Astrocyte of the cerebellum (primary cell): Measurements from ENCODE around the gene NADSYN1.

Experiments used
- DNase-seq: peaks from one replicate; pipeline ENCODE4 v3.0.0-alpha.2; 2011; ENCODE audit warnings: low read depth
- H3K4me3 ChIP-seq: 2 replicates; pipeline ENCODE4 v1.5.1; 2011; ENCODE audit warnings: mild to moderate bottlenecking, low read depth, low read length, moderate library complexity
- in situ Hi-C: cut with HindIII; loops from 2 replicates; pipeline ENCODE4 v1.10.0; 2017; ENCODE audit warnings: low sequenced_read_pairs
- TF ChIP-seq, protein P1 (sequence below): IDR thresholded peaks from 2 replicates; pipeline ENCODE4 v1.5.1; 2012; ENCODE audit warnings: low read length, low read depth, moderate library complexity, mild to moderate bottlenecking; ENCODE audit errors: missing control alignments

The NADSYN1 gene

DNA sequence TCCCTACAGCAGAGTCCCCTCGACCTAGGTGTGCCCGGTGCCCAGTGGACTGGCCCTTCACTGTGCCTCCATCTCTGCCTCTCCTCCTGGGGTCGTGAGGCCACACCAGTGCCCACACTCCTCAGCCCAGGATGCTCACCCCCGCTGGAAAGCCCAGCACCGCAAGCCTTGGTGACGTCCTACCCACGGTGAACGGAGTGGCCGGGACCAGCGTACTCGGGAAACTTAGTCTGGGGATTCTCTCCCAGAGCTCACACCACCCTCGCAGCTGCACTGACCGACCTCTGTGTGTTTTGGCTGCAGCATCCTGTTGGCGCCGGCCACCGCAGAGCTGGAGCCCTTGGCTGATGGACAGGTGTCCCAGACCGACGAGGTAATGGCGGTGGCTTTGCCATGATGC is 38.5 kb downstream of the NADSYN1 start:
- no peak for DNase-seq
- TF ChIP-seq, protein P1, sequence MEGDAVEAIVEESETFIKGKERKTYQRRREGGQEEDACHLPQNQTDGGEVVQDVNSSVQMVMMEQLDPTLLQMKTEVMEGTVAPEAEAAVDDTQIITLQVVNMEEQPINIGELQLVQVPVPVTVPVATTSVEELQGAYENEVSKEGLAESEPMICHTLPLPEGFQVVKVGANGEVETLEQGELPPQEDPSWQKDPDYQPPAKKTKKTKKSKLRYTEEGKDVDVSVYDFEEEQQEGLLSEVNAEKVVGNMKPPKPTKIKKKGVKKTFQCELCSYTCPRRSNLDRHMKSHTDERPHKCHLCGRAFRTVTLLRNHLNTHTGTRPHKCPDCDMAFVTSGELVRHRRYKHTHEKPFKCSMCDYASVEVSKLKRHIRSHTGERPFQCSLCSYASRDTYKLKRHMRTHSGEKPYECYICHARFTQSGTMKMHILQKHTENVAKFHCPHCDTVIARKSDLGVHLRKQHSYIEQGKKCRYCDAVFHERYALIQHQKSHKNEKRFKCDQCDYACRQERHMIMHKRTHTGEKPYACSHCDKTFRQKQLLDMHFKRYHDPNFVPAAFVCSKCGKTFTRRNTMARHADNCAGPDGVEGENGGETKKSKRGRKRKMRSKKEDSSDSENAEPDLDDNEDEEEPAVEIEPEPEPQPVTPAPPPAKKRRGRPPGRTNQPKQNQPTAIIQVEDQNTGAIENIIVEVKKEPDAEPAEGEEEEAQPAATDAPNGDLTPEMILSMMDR = no peak
- in situ Hi-C loops = no loop called here
- no peak overlapping the region for H3K4me3 ChIP-seq

DNA sequence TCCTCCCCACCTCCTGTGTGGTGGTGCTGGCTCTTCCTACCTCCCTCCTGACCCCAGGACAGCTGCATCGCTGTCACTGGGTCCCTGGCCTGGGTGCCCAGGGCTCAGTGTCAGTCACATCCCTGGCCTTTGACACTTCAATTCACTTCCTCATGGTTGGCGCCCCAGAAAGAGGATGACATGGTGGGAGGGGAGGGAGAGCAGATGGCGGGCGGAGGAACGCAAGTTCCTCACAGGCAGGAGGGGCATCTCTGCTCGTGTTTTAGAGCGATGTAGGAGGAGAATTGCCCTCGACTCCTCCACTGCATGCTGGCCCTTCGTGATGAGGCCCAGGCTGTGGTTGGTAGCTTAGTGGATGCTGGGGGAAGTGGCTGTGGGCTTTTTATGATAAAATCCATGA is 38.9 kb downstream of the NADSYN1 start:
- TF ChIP-seq, protein P1 = no peak
- in situ Hi-C loops = no loop called here
- H3K4me3 ChIP-seq = no peak overlapping the region
- no peak for DNase-seq

DNA sequence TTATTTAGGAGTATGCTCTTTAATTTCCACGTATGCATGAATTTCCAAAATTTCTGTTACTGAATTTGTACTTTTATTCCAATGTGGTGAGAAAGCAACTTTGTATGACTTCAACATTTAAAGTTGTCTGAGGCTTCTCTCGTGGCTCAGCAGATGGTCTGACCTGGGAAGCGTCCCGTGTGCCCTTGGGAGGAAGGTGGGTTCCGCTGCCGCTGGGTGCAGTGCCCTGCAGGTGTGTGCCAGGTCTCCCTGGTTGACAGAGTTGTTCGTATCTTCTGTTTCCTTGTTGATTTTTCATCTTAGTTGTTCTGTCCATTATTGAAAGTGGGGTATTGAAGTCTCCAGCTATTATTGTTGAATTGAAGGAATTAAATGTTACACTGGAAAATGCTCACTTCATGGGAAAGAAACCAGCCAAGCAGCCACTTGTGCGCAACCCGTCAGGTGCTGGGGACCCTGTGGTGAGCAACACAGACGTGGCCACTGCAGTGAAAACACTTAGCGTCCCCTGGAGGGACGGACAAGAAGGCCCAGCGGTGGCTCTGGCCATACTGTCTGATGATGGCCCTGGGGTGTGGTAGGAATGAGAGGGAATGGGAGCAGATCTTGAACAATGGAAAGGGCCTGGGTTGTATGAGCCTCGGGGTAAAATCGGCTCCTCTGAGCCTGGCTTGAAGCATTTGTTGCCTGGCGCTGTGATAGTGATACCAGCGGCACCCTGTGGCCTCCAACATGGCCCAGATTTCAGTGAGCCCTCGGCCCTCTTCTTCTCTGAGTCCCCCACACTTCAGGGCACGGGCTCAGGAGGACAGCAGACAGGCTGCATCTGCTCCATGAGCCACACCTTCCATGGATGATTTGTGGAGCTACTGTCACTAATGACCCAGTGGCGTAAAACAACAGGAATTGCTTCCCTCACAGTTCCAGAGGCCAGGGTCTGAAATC is 42.6 kb downstream of the NADSYN1 start:
- no peak for DNase-seq
- in situ Hi-C loops = no loop called here
- H3K4me3 ChIP-seq = no peak overlapping the region
- TF ChIP-seq, protein P1 = no peak

DNA sequence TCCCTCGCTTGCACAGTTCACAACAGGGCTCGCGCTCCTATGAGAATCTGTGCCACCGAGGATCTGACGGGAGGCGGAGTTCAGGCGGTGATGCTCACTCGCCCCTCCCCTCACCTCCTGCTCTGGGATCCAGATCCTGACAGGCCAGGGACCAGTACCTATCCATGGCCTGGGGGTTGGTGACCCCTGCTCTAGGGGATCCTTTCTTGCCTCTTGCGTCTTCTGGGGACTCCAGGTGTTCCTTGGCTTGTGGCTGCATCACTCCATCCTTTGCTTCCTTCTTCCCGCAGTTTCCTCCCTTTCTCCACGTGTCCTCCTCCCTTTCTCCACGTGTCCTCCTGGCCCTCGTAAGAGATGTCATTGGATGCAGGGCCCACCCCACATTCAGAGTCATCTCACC is 43.4 kb downstream of the NADSYN1 start:
- TF ChIP-seq, protein P1 = no peak
- H3K4me3 ChIP-seq = no peak overlapping the region
- no peak for DNase-seq
- in situ Hi-C loops = no loop called here

DNA sequence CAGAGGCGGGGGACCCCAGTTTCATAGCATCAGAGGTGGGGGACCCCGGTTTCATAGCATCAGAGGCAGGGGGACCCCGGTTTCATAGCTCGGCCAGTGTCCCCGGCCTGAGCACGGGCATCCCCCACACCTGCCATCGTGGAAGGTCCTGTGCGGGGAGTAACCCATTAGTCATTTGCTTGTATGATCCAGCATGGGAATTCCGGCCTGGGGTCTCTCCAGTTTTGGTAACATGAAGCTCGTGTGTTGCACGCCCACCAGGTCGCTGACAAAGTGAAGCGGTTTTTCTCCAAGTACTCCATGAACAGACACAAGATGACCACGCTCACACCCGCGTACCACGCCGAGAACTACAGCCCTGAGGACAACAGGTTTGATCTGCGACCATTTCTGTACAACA is 45.1 kb downstream of the NADSYN1 start:
- no peak overlapping the region for H3K4me3 ChIP-seq
- DNase-seq = no peak
- in situ Hi-C loops = no loop called here
- TF ChIP-seq, protein P1 = no peak

DNA sequence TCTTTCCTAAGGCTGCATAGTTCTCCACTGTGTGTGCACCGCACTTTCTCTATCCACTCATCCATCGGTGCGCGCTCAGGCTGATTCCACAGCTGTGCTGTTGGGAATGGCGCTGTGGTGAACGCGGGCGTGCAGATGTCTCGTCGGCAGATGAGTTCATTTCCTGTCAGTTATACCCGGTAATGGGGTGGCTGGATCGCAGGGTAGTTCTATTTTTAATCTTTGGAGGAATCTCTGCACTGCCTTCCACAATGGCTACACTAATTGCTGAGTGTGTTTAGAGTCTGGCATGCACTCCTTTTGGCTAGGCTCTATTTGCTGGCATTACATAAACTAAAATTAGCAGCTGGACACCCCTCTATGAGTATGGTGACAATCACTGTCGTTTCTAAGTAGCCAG is 46.1 kb downstream of the NADSYN1 start:
- DNase-seq = no peak
- H3K4me3 ChIP-seq = no peak overlapping the region
- TF ChIP-seq, protein P1 = no peak
- in situ Hi-C loops = no loop called here
